ENCODE results near the gene MLXIP. TPM values are rescaled to one million over a fixed set of nuclear protein-coding genes. Genes with fewer than 3 reads are reported as not detected.

Gene MLXIP
- total and polyA plus RNA-seq, 9 of the 15 experiments (the other 6 are each of a cell fraction or from before 2014, with no cell fraction given): 2.2 to 66.3 (median 18.1) TPM

DNA sequence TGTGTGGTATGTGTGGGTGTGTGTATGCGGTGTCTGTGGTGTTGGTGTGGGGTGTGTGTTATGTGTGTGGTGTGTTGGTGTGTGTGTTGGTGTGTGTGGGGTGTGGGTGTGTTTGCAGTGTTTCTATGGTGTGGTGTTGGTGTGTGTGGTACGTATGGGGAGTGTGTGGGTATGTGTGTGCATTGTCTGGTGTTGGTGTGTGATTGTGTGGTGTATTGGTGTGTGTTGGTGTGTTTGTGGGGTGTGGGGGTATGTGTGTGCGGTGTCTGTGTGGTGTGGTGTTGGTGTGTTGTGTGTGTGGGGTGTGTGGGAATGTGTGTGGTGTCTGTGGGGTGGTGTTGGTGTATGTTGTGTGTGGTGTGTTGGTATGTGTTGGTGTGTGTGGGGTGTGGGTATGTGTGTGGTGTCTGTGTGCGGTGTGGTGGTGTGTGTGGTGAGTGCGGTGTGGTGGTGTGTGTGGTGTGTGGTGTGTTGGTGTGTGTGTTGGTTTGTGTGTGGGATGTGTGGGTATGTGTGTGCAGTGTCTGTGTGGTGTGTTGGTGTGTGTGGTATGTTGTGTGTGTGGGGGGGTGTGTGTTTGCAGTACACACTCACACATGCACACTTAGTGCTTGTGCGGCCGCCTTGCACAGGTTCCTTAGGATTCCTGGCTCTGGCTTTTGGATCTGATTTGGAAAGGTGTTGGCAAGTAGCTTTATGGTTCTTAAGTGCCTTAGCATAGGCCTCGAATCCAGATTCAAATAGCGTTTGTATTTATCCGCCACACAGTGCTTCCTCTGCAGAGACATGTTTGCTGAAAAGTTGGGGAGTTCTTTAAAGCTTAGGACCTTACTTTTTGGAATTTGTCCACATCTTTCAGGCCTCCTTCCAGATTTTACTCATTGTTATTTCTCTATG is 16.4 kb downstream of the MLXIP start (continued):
- TF ChIP-seq, protein P1, sequence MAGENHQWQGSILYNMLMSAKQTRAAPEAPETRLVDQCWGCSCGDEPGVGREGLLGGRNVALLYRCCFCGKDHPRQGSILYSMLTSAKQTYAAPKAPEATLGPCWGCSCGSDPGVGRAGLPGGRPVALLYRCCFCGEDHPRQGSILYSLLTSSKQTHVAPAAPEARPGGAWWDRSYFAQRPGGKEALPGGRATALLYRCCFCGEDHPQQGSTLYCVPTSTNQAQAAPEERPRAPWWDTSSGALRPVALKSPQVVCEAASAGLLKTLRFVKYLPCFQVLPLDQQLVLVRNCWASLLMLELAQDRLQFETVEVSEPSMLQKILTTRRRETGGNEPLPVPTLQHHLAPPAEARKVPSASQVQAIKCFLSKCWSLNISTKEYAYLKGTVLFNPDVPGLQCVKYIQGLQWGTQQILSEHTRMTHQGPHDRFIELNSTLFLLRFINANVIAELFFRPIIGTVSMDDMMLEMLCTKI (IDR thresholded peaks at IDR 0.05; ENCODE audit: partially characterized antibody): no peak
- TF ChIP-seq, protein P2, sequence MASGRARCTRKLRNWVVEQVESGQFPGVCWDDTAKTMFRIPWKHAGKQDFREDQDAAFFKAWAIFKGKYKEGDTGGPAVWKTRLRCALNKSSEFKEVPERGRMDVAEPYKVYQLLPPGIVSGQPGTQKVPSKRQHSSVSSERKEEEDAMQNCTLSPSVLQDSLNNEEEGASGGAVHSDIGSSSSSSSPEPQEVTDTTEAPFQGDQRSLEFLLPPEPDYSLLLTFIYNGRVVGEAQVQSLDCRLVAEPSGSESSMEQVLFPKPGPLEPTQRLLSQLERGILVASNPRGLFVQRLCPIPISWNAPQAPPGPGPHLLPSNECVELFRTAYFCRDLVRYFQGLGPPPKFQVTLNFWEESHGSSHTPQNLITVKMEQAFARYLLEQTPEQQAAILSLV (tag; IDR thresholded peaks at IDR 0.05): no peak
- TF ChIP-seq ZFP36 (IDR thresholded peaks at IDR 0.05; ENCODE audit: low read depth, low read length, partially characterized antibody) (no peak), BRCA1 (IDR thresholded peaks at IDR 0.05) (no peak), BRCA1 (CRISPR knock-in tag; IDR thresholded peaks at IDR 0.05) (no peak), ZNF232 (CRISPR knock-in tag; IDR thresholded peaks at IDR 0.05) (no peak), ARNT (IDR thresholded peaks at IDR 0.05) (peak in 1 of 2 experiments; percentile 27; a peak in 1 of 4 replicates), POLR3G (IDR thresholded peaks at IDR 0.05; ENCODE audit: extremely low read depth, insufficient read length, insufficient replicate concordance) (no peak), RFX7 (CRISPR knock-in tag; IDR thresholded peaks at IDR 0.05) (no peak), MXI1 (IDR thresholded peaks at IDR 0.05; ENCODE audit: low read depth, low read length) (no peak), TCF3 (CRISPR knock-in tag; IDR thresholded peaks at IDR 0.05) (0 out of 2 replicates have a peak, but pooled peaks have one; percentile 11), SMARCB1 (IDR thresholded peaks at IDR 0.05; ENCODE audit: insufficient read length, low read depth) (no peak), RHOXF2B (CRISPR knock-in tag; conservative IDR thresholded peaks at IDR 0.05) (no peak), HMG20A (CRISPR knock-in tag; conservative IDR thresholded peaks at IDR 0.05) (no peak), ZNF311 (CRISPR knock-in tag; IDR thresholded peaks at IDR 0.05) (no peak), TEAD4 (IDR thresholded peaks at IDR 0.05; ENCODE audit: low read length) (0 out of 2 replicates have a peak, but pooled peaks have one; percentile 17), TEAD4 (CRISPR knock-in tag; IDR thresholded peaks at IDR 0.05; ENCODE audit: borderline replicate concordance) (no peak), EGR1 (conservative IDR thresholded peaks at IDR 0.05) (no peak)
- TF ChIP-seq, protein P3, sequence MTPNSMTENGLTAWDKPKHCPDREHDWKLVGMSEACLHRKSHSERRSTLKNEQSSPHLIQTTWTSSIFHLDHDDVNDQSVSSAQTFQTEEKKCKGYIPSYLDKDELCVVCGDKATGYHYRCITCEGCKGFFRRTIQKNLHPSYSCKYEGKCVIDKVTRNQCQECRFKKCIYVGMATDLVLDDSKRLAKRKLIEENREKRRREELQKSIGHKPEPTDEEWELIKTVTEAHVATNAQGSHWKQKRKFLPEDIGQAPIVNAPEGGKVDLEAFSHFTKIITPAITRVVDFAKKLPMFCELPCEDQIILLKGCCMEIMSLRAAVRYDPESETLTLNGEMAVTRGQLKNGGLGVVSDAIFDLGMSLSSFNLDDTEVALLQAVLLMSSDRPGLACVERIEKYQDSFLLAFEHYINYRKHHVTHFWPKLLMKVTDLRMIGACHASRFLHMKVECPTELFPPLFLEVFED (CRISPR knock-in tag; conservative IDR thresholded peaks at IDR 0.05): peak; percentile 62; the same call in 1 of the 2 replicates
- TF ChIP-seq, protein P4, sequence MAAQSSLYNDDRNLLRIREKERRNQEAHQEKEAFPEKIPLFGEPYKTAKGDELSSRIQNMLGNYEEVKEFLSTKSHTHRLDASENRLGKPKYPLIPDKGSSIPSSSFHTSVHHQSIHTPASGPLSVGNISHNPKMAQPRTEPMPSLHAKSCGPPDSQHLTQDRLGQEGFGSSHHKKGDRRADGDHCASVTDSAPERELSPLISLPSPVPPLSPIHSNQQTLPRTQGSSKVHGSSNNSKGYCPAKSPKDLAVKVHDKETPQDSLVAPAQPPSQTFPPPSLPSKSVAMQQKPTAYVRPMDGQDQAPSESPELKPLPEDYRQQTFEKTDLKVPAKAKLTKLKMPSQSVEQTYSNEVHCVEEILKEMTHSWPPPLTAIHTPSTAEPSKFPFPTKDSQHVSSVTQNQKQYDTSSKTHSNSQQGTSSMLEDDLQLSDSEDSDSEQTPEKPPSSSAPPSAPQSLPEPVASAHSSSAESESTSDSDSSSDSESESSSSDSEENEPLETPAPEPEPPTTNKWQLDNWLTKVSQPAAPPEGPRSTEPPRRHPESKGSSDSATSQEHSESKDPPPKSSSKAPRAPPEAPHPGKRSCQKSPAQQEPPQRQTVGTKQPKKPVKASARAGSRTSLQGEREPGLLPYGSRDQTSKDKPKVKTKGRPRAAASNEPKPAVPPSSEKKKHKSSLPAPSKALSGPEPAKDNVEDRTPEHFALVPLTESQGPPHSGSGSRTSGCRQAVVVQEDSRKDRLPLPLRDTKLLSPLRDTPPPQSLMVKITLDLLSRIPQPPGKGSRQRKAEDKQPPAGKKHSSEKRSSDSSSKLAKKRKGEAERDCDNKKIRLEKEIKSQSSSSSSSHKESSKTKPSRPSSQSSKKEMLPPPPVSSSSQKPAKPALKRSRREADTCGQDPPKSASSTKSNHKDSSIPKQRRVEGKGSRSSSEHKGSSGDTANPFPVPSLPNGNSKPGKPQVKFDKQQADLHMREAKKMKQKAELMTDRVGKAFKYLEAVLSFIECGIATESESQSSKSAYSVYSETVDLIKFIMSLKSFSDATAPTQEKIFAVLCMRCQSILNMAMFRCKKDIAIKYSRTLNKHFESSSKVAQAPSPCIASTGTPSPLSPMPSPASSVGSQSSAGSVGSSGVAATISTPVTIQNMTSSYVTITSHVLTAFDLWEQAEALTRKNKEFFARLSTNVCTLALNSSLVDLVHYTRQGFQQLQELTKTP (IDR thresholded peaks at IDR 0.05; ENCODE audit: low read depth in 1 of 2, partially characterized antibody in 2 of 2): peak in 1 of 2 experiments; percentile 23

All from K562 (cell line).